H9 (cell line): ENCODE results near the gene TTC32. TPM values are rescaled to one million over a fixed set of nuclear protein-coding genes. Genes with fewer than 3 reads are reported as not detected.

Experiments used
- DNase-seq: peaks from one replicate; pipeline ENCODE4 v3.0.0-alpha.2; 2017
- H2AFZ ChIP-seq: one replicate; pipeline ENCODE4 v1.6.1; 2013; ENCODE audit warnings: mild to moderate bottlenecking, low read length, control low read depth, moderate library complexity
- H2AK5ac ChIP-seq: 2 replicates; pipeline ENCODE4 v1.6.1; 2013; ENCODE audit warnings: low read length, control low read depth, mixed read lengths; ENCODE audit not compliant: insufficient read length
- H2BK120ac ChIP-seq: one replicate; pipeline ENCODE4 v1.6.1; 2013; ENCODE audit warnings: low read depth, mild to moderate bottlenecking, low read length, control low read depth, inconsistent platforms; ENCODE audit not compliant: poor library complexity, severe bottlenecking
- H2BK12ac ChIP-seq: 2 replicates; pipeline ENCODE4 v1.6.1; 2013; ENCODE audit warnings: low read length, control low read depth, mixed read lengths, low read depth; ENCODE audit not compliant: insufficient read length
- H2BK15ac ChIP-seq: 2 replicates; pipeline ENCODE4 v1.6.1; 2013; ENCODE audit warnings: low read depth, low read length, control low read depth
- H2BK20ac ChIP-seq: one replicate; pipeline ENCODE4 v1.6.1; 2013; ENCODE audit warnings: low read depth, mild to moderate bottlenecking, low read length, control low read depth, inconsistent platforms; ENCODE audit not compliant: poor library complexity, severe bottlenecking
- H2BK5ac ChIP-seq: 2 replicates; pipeline ENCODE4 v1.6.1; 2013; ENCODE audit warnings: low read length, control low read depth, mixed read lengths; ENCODE audit not compliant: insufficient read length
- H3K14ac ChIP-seq: 2 replicates; pipeline ENCODE4 v1.6.1; 2013; ENCODE audit warnings: low read length, control low read depth; ENCODE audit not compliant: insufficient read depth
- H3K18ac ChIP-seq: 2 replicates; pipeline ENCODE4 v1.6.1; 2013; ENCODE audit warnings: low read depth, mild to moderate bottlenecking, mixed read lengths, low read length, control low read depth; ENCODE audit not compliant: insufficient read length
- H3K23ac ChIP-seq: 2 replicates; pipeline ENCODE4 v1.6.1; 2013; ENCODE audit warnings: low read length, control low read depth, mixed read lengths, low read depth; ENCODE audit not compliant: insufficient read length
- H3K23me2 ChIP-seq: 2 replicates; pipeline ENCODE4 v1.6.1; 2013; ENCODE audit warnings: low read depth, mild to moderate bottlenecking, mixed read lengths, low read length, control low read depth; ENCODE audit not compliant: insufficient read length, poor library complexity, severe bottlenecking
- H3K27ac ChIP-seq: 2 replicates; pipeline ENCODE4 v1.5.1; 2013; ENCODE audit warnings: low read length, control low read depth, mixed read lengths, low read depth; ENCODE audit not compliant: insufficient read length
- H3K27me3 ChIP-seq: 2 replicates; pipeline ENCODE4 v1.6.1; 2013; ENCODE audit warnings: low read length, control low read depth, inconsistent platforms; ENCODE audit not compliant: insufficient read depth
- H3K4ac ChIP-seq: 2 replicates; pipeline ENCODE4 v1.6.1; 2013; ENCODE audit warnings: low read depth, mild to moderate bottlenecking, control low read depth, inconsistent platforms, low read length, moderate library complexity
- H3K4me1 ChIP-seq: 2 replicates; pipeline ENCODE4 v1.6.1; 2013; ENCODE audit warnings: low read length, control low read depth, inconsistent platforms; ENCODE audit not compliant: insufficient read depth
- H3K4me2 ChIP-seq: 2 replicates; pipeline ENCODE4 v1.6.1; 2013; ENCODE audit warnings: low read length, control low read depth, mixed read lengths; ENCODE audit not compliant: insufficient read length, insufficient read depth
- H3K56ac ChIP-seq: 2 replicates; pipeline ENCODE4 v1.6.1; 2013; ENCODE audit warnings: low read depth, mild to moderate bottlenecking, mixed read lengths, low read length, control low read depth; ENCODE audit not compliant: insufficient read length
- H3K79me1 ChIP-seq: 2 replicates; pipeline ENCODE4 v1.6.1; 2013; ENCODE audit warnings: low read depth, mild to moderate bottlenecking, moderate library complexity, low read length, control low read depth, inconsistent platforms; ENCODE audit not compliant: insufficient read depth, poor library complexity, severe bottlenecking
- H3K79me2 ChIP-seq: 2 replicates; pipeline ENCODE4 v1.6.1; 2013; ENCODE audit warnings: low read length, control low read depth, inconsistent platforms; ENCODE audit not compliant: insufficient read depth
- H3K9ac ChIP-seq: 2 replicates; pipeline ENCODE4 v1.6.1; 2013; ENCODE audit warnings: low read length, control low read depth, mixed read lengths; ENCODE audit not compliant: insufficient read length; ENCODE audit errors: extremely low read depth
- H3K9me3 ChIP-seq: one replicate; pipeline ENCODE4 v1.6.1; 2013; ENCODE audit warnings: low read depth, low read length, inconsistent platforms; ENCODE audit not compliant: control insufficient read depth
- H3T11ph ChIP-seq: one replicate; pipeline ENCODE4 v1.6.1; 2013; ENCODE audit warnings: mild to moderate bottlenecking, low read length, control low read depth, inconsistent platforms
- H4K20me1 ChIP-seq: one replicate; pipeline ENCODE4 v1.6.1; 2013; ENCODE audit not compliant: control insufficient read depth, insufficient read length, insufficient read depth
- H4K5ac ChIP-seq: 2 replicates; pipeline ENCODE4 v1.6.1; 2013; ENCODE audit warnings: low read depth, mild to moderate bottlenecking, mixed read lengths, low read length, control low read depth; ENCODE audit not compliant: insufficient read length
- H4K8ac ChIP-seq: replicated peaks from 2 replicates; pipeline ENCODE4 v1.6.1; 2013; ENCODE audit warnings: low read length, control low read depth, mixed read lengths, low read depth; ENCODE audit not compliant: insufficient read length
- H4K91ac ChIP-seq: 2 replicates; pipeline ENCODE4 v1.6.1; 2013; ENCODE audit warnings: low read depth, mild to moderate bottlenecking, moderate library complexity, mixed read lengths, low read length, control low read depth; ENCODE audit not compliant: insufficient read length
- H3K27ac Mint-ChIP-seq, 3 experiments: 2 replicates in 2 of 3; 3 replicates in 1 of 3; pipeline ENCODE4 v1.8.0; 2020 to 2021; ENCODE audit warnings: mixed read lengths in 3 of 3, mild to moderate bottlenecking in 1 of 3, moderate library complexity in 1 of 3
- H3K27me3 Mint-ChIP-seq: 2 replicates; pipeline ENCODE4 v1.8.0; 2021; ENCODE audit warnings: low read depth, mild to moderate bottlenecking, moderate library complexity, mixed read lengths
- H3K36me3 Mint-ChIP-seq, 3 experiments: 2 replicates in 2 of 3; 3 replicates in 1 of 3; pipeline ENCODE4 v1.8.0; 2020 to 2021; ENCODE audit warnings: low read depth in 3 of 3, mixed read lengths in 3 of 3; ENCODE audit not compliant: insufficient read depth in 1 of 3
- H3K4me1 Mint-ChIP-seq, 2 experiments: 2 replicates each; pipeline ENCODE4 v1.8.0; 2020; ENCODE audit warnings: mixed read lengths in 2 of 2
- H3K4me3 Mint-ChIP-seq, 2 experiments: 2 replicates in 1 of 2; 3 replicates in 1 of 2; pipeline ENCODE4 v1.8.0; 2020 to 2021; ENCODE audit warnings: mild to moderate bottlenecking in 2 of 2, mixed read lengths in 2 of 2, moderate library complexity in 1 of 2
- H3K9me3 Mint-ChIP-seq, 2 experiments: 2 replicates in 1 of 2; 3 replicates in 1 of 2; pipeline ENCODE4 v1.8.0; 2020; ENCODE audit warnings: mild to moderate bottlenecking in 2 of 2, mixed read lengths in 2 of 2, moderate library complexity in 1 of 2
- total RNA-seq: library from RNA; stranded (reverse); gene quantifications from 2 replicates; pipeline ENCODE4 v1.2.1, GENCODE V29; 2021
- TF ChIP-seq, protein P1 (sequence below): fragments of 200-600 bp; sonication (generic); conservative IDR thresholded peaks from 3 replicates; pipeline ENCODE4 v1.8.0; 2021; ENCODE audit warnings: antibody characterized with exemption, mild to moderate bottlenecking

Gene TTC32
- total RNA-seq, 1 experiment from 2014 or later = 8.9 TPM

DNA sequence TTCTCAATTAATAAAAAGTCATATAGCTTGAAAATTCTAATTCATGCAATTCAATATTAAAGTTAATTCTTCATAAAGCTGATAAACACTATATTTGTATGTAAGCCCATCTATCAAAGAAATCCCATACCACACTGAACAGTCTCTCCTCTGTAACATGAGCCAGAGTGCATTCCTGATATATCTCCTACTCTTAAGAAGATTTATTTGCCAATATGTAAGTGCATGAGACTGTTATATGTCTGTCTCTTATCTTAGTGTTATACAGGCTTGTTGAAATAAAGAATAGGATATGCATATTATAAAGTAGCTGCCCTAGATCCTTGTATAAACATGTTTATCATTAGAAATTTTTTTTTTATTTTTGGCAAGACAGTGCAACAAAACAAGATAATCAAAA, 40.4 kb upstream of the TTC32 start:
- Histone ChIP-seq H2BK120ac (no peak overlapping the region), H3K18ac (no peak overlapping the region), H3K79me2 (no peaks in the 10 kb centered on the region), H3K79me1 (no peaks in the 10 kb centered on the region), H3K9me3 (no peaks in the 10 kb centered on the region), H3K14ac (no peak overlapping the region), H4K91ac (no peak overlapping the region), H3K4ac (no peak overlapping the region), H3K4me1 (0 out of 2 replicates have a peak, but pooled peaks cover 3% of the 10 kb centered on the region), H3K23ac (no peak overlapping the region), H2BK5ac (no peak overlapping the region), H3K56ac (no peak overlapping the region), H4K8ac (no peak overlapping the region), H3K23me2 (no peaks in the 10 kb centered on the region), H2BK12ac (no peak overlapping the region), H3T11ph (no peak overlapping the region), H2BK15ac (no peak overlapping the region), H2AFZ (no peak overlapping the region), H2BK20ac (no peak overlapping the region), H3K4me2 (no peak overlapping the region), H2AK5ac (no peak overlapping the region), H3K27me3 (no peaks in the 10 kb centered on the region), H4K20me1 (no peaks in the 10 kb centered on the region), H3K27ac (no peak overlapping the region), H4K5ac (no peak overlapping the region), H3K9ac (no peak overlapping the region)
- TF ChIP-seq, protein P1, sequence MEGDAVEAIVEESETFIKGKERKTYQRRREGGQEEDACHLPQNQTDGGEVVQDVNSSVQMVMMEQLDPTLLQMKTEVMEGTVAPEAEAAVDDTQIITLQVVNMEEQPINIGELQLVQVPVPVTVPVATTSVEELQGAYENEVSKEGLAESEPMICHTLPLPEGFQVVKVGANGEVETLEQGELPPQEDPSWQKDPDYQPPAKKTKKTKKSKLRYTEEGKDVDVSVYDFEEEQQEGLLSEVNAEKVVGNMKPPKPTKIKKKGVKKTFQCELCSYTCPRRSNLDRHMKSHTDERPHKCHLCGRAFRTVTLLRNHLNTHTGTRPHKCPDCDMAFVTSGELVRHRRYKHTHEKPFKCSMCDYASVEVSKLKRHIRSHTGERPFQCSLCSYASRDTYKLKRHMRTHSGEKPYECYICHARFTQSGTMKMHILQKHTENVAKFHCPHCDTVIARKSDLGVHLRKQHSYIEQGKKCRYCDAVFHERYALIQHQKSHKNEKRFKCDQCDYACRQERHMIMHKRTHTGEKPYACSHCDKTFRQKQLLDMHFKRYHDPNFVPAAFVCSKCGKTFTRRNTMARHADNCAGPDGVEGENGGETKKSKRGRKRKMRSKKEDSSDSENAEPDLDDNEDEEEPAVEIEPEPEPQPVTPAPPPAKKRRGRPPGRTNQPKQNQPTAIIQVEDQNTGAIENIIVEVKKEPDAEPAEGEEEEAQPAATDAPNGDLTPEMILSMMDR = no peak
- Mint-ChIP-seq H3K9me3 (no peaks in the 10 kb centered on the region), H3K27me3 (no peaks in the 10 kb centered on the region), H3K4me1 (peaks cover 19 to 25% of the 10 kb centered on the region in 2 experiments), H3K27ac (no peak overlapping the region), H3K4me3 (no peak overlapping the region), H3K36me3 (peaks cover 3 to 21% (median 19%) of the 10 kb centered on the region in 3 experiments; a peak in 6 of 7 replicates)
- DNase-seq = no peak
